GM12873 (cell line): ENCODE measurements around the gene SPTBN5.
A peak's percentile ranks its signal among the peaks of the same experiment; 100 is the strongest.

Experiments used
- CTCF ChIP-seq: IDR thresholded peaks from 2 replicates; pipeline ENCODE4 v1.5.1; 2012; ENCODE audit warnings: low read depth, mild to moderate bottlenecking, moderate library complexity, low read length, control low read depth; ENCODE audit not compliant: insufficient read depth; ENCODE audit errors: missing control alignments

The SPTBN5 gene

GRCh38 chr15:41812820-41813375 lies 81.0 kb downstream of the SPTBN5 start:
- no peak for TF ChIP-seq CTCF

- peak; percentile 89 for TF ChIP-seq CTCF
Observed at GRCh38 chr15:41811432-41812195, 82.2 kb downstream of the SPTBN5 start.

GRCh38 chr15:41810651-41811431 lies 83.0 kb downstream of the SPTBN5 start:
- TF ChIP-seq CTCF: peak; percentile 34

GRCh38 chr15:41809526-41810220 lies 84.2 kb downstream of the SPTBN5 start:
- no peak for TF ChIP-seq CTCF

GRCh38 chr15:41809121-41809520 lies 84.7 kb downstream of the SPTBN5 start:
- TF ChIP-seq CTCF: no peak

GRCh38 chr15:41806291-41807181 lies 87.3 kb downstream of the SPTBN5 start:
- TF ChIP-seq CTCF: no peak
